Neural progenitor cell (in vitro differentiated cells): ENCODE results near the gene PGAM5. TPM values are rescaled to one million over a fixed set of nuclear protein-coding genes. Genes with fewer than 3 reads are reported as not detected.

Experiments used
- DNase-seq: peaks from one replicate; pipeline ENCODE4 v3.0.0-alpha.2; 2016; ENCODE audit warnings: low spot score
- H2AFZ ChIP-seq: fragments of 200-600 bp; sonication (generic); replicated peaks from 2 replicates; pipeline ENCODE4 v1.6.1; 2016; ENCODE audit warnings: antibody characterized with exemption
- H3F3A ChIP-seq: fragments of 200-600 bp; sonication (generic); 2 replicates; pipeline ENCODE4 v1.6.1; 2016; ENCODE audit warnings: antibody characterized with exemption, low read depth
- H3K27ac ChIP-seq: fragments of 200-600 bp; sonication (generic); 2 replicates; pipeline ENCODE4 v1.5.1; 2016; ENCODE audit warnings: mild to moderate bottlenecking
- H3K27me3 ChIP-seq: fragments of 200-600 bp; sonication (generic); 2 replicates; pipeline ENCODE4 v1.6.1; 2016; ENCODE audit warnings: mild to moderate bottlenecking, moderate library complexity
- H3K36me3 ChIP-seq: fragments of 200-600 bp; sonication (generic); 2 replicates; pipeline ENCODE4 v1.5.1; 2016
- H3K4me1 ChIP-seq: fragments of 200-600 bp; sonication (generic); 2 replicates; pipeline ENCODE4 v1.6.1; 2016; ENCODE audit warnings: mixed run types
- H3K4me2 ChIP-seq: fragments of 200-600 bp; sonication (generic); 2 replicates; pipeline ENCODE4 v1.6.1; 2016
- H3K4me3 ChIP-seq: fragments of 200-600 bp; sonication (generic); 2 replicates; pipeline ENCODE4 v1.5.1; 2016
- H3K79me2 ChIP-seq: fragments of 200-600 bp; sonication (generic); 2 replicates; pipeline ENCODE4 v1.6.1; 2016; ENCODE audit warnings: low read depth
- H3K9ac ChIP-seq: fragments of 200-600 bp; sonication (generic); 2 replicates; pipeline ENCODE4 v1.6.1; 2016
- H3K9me3 ChIP-seq: fragments of 200-600 bp; sonication (generic); 2 replicates; pipeline ENCODE4 v1.5.1; 2016; ENCODE audit warnings: low read depth
- H4K20me1 ChIP-seq: fragments of 200-600 bp; sonication (generic); 2 replicates; pipeline ENCODE4 v1.6.1; 2016; ENCODE audit warnings: low read depth
- H3K27ac Mint-ChIP-seq: 3 replicates; pipeline ENCODE4 v1.8.0; 2021; ENCODE audit warnings: mixed read lengths
- H3K27me3 Mint-ChIP-seq: 2 replicates; pipeline ENCODE4 v1.8.0; 2022; ENCODE audit warnings: low read depth, mild to moderate bottlenecking, inconsistent platforms, moderate library complexity, mixed read lengths; ENCODE audit not compliant: insufficient read depth
- H3K36me3 Mint-ChIP-seq: 3 replicates; pipeline ENCODE4 v1.8.0; 2021; ENCODE audit warnings: mixed read lengths
- H3K4me1 Mint-ChIP-seq: 3 replicates; pipeline ENCODE4 v1.8.0; 2021; ENCODE audit warnings: mixed read lengths
- H3K4me3 Mint-ChIP-seq: 3 replicates; pipeline ENCODE4 v1.8.0; 2021; ENCODE audit warnings: mild to moderate bottlenecking, moderate library complexity, mixed read lengths
- H3K9me3 Mint-ChIP-seq: 3 replicates; pipeline ENCODE4 v1.8.0; 2020; ENCODE audit warnings: mixed read lengths
- EZH2 ChIP-seq: fragments of 200-600 bp; sonication (generic); IDR thresholded peaks from 2 replicates; pipeline ENCODE4 v1.6.1; 2017; ENCODE audit warnings: antibody characterized with exemption, mild to moderate bottlenecking, moderate library complexity
- EZH2phosphoT487 ChIP-seq: fragments of 200-600 bp; sonication (generic); IDR thresholded peaks from 2 replicates; pipeline ENCODE4 v1.6.1; 2017; ENCODE audit warnings: antibody characterized with exemption
- total RNA-seq: library from RNA; depleted of rRNA; stranded (reverse); fragments of >200 nt; gene quantifications from 2 replicates; pipeline ENCODE4 v1.2.3, GENCODE V29; 2015; ENCODE audit warnings: low replicate concordance
- TF ChIP-seq, protein P1 (sequence below): fragments of 200-600 bp; sonication (generic); IDR thresholded peaks from 2 replicates; pipeline ENCODE4 v1.5.1; 2017; ENCODE audit warnings: antibody characterized with exemption, mild to moderate bottlenecking

PGAM5 gene
- total RNA-seq, 1 donor from 2014 or later: 41.3 TPM

GRCh38 chr12:132713123-132713522 lies 2.5 kb downstream of the PGAM5 start:
- Histone ChIP-seq H3F3A (peaks cover 18% of the 10 kb centered on the region), H3K4me3 (no peak overlapping the region), H2AFZ (no peak overlapping the region), H3K4me2 (no peak overlapping the region), H3K36me3 (no peaks in the 10 kb centered on the region), H3K9ac (no peak overlapping the region), H3K79me2 (peaks cover 37% of the 10 kb centered on the region), H3K4me1 (peaks cover 9% of the 10 kb centered on the region), H3K9me3 (no peaks in the 10 kb centered on the region), H4K20me1 (peaks cover 27% of the 10 kb centered on the region), H3K27me3 (no peaks in the 10 kb centered on the region), H3K27ac (no peak overlapping the region)
- Mint-ChIP-seq H3K27me3 (peaks cover 10% of the 10 kb centered on the region), H3K27ac (no peak overlapping the region), H3K9me3 (no peaks in the 10 kb centered on the region), H3K4me3 (peak overlapping the region; percentile 72), H3K4me1 (peaks cover 8% of the 10 kb centered on the region), H3K36me3 (peaks cover 7% of the 10 kb centered on the region)
- TF ChIP-seq, protein P1, sequence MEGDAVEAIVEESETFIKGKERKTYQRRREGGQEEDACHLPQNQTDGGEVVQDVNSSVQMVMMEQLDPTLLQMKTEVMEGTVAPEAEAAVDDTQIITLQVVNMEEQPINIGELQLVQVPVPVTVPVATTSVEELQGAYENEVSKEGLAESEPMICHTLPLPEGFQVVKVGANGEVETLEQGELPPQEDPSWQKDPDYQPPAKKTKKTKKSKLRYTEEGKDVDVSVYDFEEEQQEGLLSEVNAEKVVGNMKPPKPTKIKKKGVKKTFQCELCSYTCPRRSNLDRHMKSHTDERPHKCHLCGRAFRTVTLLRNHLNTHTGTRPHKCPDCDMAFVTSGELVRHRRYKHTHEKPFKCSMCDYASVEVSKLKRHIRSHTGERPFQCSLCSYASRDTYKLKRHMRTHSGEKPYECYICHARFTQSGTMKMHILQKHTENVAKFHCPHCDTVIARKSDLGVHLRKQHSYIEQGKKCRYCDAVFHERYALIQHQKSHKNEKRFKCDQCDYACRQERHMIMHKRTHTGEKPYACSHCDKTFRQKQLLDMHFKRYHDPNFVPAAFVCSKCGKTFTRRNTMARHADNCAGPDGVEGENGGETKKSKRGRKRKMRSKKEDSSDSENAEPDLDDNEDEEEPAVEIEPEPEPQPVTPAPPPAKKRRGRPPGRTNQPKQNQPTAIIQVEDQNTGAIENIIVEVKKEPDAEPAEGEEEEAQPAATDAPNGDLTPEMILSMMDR: no peak
- TF ChIP-seq EZH2phosphoT487: no peak
- no peak for TF ChIP-seq EZH2
- DNase-seq: no peak

DNA sequence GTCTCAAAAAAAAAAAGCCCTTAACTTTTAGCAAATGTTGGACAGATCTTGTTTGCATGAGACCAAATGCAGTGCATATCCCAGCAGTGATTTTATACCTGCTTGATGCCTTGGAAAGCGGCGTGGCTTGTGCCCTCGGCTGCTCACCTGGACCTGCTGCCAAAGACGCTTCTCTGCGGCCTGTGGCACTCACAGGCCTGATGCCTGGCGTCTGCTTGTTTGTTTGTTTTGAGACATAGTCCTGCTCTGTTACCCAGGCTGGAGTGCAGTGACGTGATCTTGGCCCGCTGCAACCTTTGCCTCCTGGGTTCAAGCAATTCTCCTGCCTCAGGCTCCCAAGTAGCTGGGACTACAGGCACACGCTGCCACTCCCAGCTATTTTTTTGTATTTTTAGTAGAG lies 5.2 kb downstream of the PGAM5 start:
- Histone ChIP-seq H3K4me2 (no peak overlapping the region), H3K27ac (no peak overlapping the region), H3K79me2 (peaks cover 37% of the 10 kb centered on the region), H2AFZ (no peak overlapping the region), H3K9me3 (no peaks in the 10 kb centered on the region), H3K27me3 (no peaks in the 10 kb centered on the region), H3K36me3 (no peaks in the 10 kb centered on the region), H3F3A (peaks cover 5% of the 10 kb centered on the region), H3K9ac (no peak overlapping the region), H4K20me1 (peaks cover 27% of the 10 kb centered on the region), H3K4me3 (no peak overlapping the region), H3K4me1 (peaks cover 5% of the 10 kb centered on the region)
- DNase-seq: no peak
- Mint-ChIP-seq H3K4me1 (peaks cover 3% of the 10 kb centered on the region), H3K4me3 (no peak overlapping the region), H3K27me3 (peaks cover 4% of the 10 kb centered on the region), H3K36me3 (peaks cover 14% of the 10 kb centered on the region), H3K9me3 (no peaks in the 10 kb centered on the region), H3K27ac (no peak overlapping the region)
- TF ChIP-seq EZH2phosphoT487 (no peak), EZH2 (no peak)
- TF ChIP-seq, protein P1: no peak

DNA sequence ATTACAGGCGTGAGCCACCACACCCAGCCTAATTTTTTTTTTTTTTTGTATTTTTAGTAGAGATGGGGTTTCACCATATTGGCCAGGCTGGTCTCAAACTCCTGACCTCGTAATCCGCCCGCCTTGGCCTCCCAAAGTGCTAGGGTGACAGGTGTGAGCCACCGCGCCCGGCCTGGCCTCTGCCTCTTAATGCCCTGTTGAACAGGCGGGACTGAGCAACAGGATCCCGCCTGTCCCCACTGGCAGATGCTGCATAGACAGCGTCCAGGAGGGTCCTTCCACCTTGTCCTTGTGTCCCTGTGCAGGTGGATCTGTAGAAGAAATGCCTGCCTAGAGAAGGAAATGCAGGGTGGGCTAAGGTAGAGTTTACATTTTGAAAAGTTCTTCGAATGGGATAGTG lies 5.7 kb downstream of the PGAM5 start:
- H3K9me3 Mint-ChIP-seq: no peaks in the 10 kb centered on the region
- H3K36me3 Mint-ChIP-seq: peaks cover 15% of the 10 kb centered on the region

More for the DNA sequence above, 5.7 kb downstream of the PGAM5 start:
- Mint-ChIP-seq H3K27ac (no peak overlapping the region), H3K27me3 (peaks cover 4% of the 10 kb centered on the region), H3K4me3 (no peak overlapping the region), H3K4me1 (peaks cover 3% of the 10 kb centered on the region)
- Histone ChIP-seq H3K4me2 (no peak overlapping the region), H3K9ac (no peak overlapping the region), H4K20me1 (peaks cover 25% of the 10 kb centered on the region), H3K9me3 (no peaks in the 10 kb centered on the region), H2AFZ (no peak overlapping the region), H3K79me2 (peaks cover 32% of the 10 kb centered on the region), H3K4me1 (peaks cover 5% of the 10 kb centered on the region), H3K27me3 (no peaks in the 10 kb centered on the region), H3F3A (peaks cover under 1% of the 10 kb centered on the region), H3K27ac (no peak overlapping the region), H3K36me3 (no peaks in the 10 kb centered on the region), H3K4me3 (no peak overlapping the region)
- no peak for TF ChIP-seq EZH2
- TF ChIP-seq, protein P1: no peak
- no peak for TF ChIP-seq EZH2phosphoT487
- DNase-seq: no peak
